Adrenal gland (tissue), 5 donors: ENCODE measurements around the gene PIGS.

Experiments used
- CTCF ChIP-seq, 6 experiments: fragments of 450-650 bp in 4 of 6; fragments of 200-600 bp in 2 of 6; sonication (generic) in 1 of 6; IDR thresholded peaks; 1 replicate in 5 of 6; 2 replicates in 1 of 6; pipeline versions ENCODE4 v1.5.1 to v1.8.0; 2016 to 2021; ENCODE audit warnings: antibody characterized with exemption in 6 of 6, mild to moderate bottlenecking in 2 of 6, moderate library complexity in 1 of 6
- POLR2A ChIP-seq, 2 donors: fragments of 450-650 bp; IDR thresholded peaks; one replicate each; pipeline ENCODE4 v1.6.1; 2017; ENCODE audit warnings: antibody characterized with exemption in 2 of 2, mild to moderate bottlenecking in 2 of 2, moderate library complexity in 1 of 2
- donor health status: DM: no; HTN: no; CAD: no.

GRCh38 chr17:28532050-28532960, 39.0 kb downstream of the PIGS start:
- TF ChIP-seq CTCF (IDR thresholded peaks at IDR 0.05): no peak
- no peak for TF ChIP-seq POLR2A (IDR thresholded peaks at IDR 0.05)
